Activated CD8-positive, alpha-beta memory T cell treated with anti-CD3 and anti-CD28 coated beads for 36 hours (primary cell): ENCODE data around the gene SPATA19. TPM values are rescaled to one million over a fixed set of nuclear protein-coding genes. Genes with fewer than 3 reads are reported as not detected.

Source experiments
- CTCF ChIA-PET: fragments of 350-600 bp; sonication (Branson Sonifier 250); formaldehyde crosslinking; loops from one replicate; lab custom pipeline; 2021; ENCODE audit warnings: antibody characterized with exemption; lab: Charles Lee
- POLR2A ChIA-PET: fragments of 350-600 bp; sonication (Branson Sonifier 250); formaldehyde crosslinking; loops from one replicate; lab custom pipeline; 2021; ENCODE audit warnings: antibody characterized with exemption; lab: Charles Lee
- total RNA-seq, 2 experiments: library from RNA; stranded (reverse); gene quantifications; one replicate each; pipeline ENCODE4 v1.2.3, GENCODE V29; 2021

Gene SPATA19
- total RNA-seq, 2 experiments from 2014 or later, result not detected

- ChIA-PET CTCF (no interaction called here), POLR2A (no interaction called here)
Measured at GRCh38 chr11:133841279-133842043, 3.9 kb downstream of the SPATA19 start.

- POLR2A ChIA-PET, result no interaction called here
Measured at GRCh38 chr11:133840479-133840941, 4.8 kb downstream of the SPATA19 start.

GRCh38 chr11:133835593-133836548 is 9.4 kb downstream of the SPATA19 start:
- ChIA-PET CTCF (interaction anchor here (1.1 to 2.0 kb wide), 3 partner anchors 10 to 702 kb away, joined by 4 to 10 read pairs (median 7); no protein-coding TSS in a partner anchor), POLR2A (no interaction called here)

More at GRCh38 chr11:133840479-133840941, 4.8 kb downstream of the SPATA19 start:
- CTCF ChIA-PET, result no interaction called here

GRCh38 chr11:133834682-133835592 is 10.4 kb downstream of the SPATA19 start:
- CTCF ChIA-PET, result interaction anchor here (1.1 to 2.0 kb wide), 3 partner anchors 9 to 701 kb away, joined by 4 to 10 read pairs (median 7); no protein-coding TSS in a partner anchor

GRCh38 chr11:133833898-133834681 is 11.2 kb downstream of the SPATA19 start:
- ChIA-PET CTCF (no interaction called here), POLR2A (no interaction called here)

More at GRCh38 chr11:133834682-133835592, 10.4 kb downstream of the SPATA19 start:
- POLR2A ChIA-PET, result no interaction called here

GRCh38 chr11:133832991-133833897 is 12.1 kb downstream of the SPATA19 start:
- POLR2A ChIA-PET, result no interaction called here

GRCh38 chr11:133832096-133832990 is 13.0 kb downstream of the SPATA19 start:
- POLR2A ChIA-PET, result no interaction called here
- CTCF ChIA-PET, result no interaction called here

More at GRCh38 chr11:133832991-133833897, 12.1 kb downstream of the SPATA19 start:
- CTCF ChIA-PET, result no interaction called here

GRCh38 chr11:133830931-133831907 is 14.1 kb downstream of the SPATA19 start:
- ChIA-PET POLR2A (no interaction called here), CTCF (interaction anchor here (1.0 kb wide), 1 partner anchor 745 kb away, joined by 4 read pairs; no protein-coding TSS in a partner anchor)

- ChIA-PET CTCF (no interaction called here), POLR2A (no interaction called here)
Measured at GRCh38 chr11:133829566-133829965, 15.7 kb downstream of the SPATA19 start.

- POLR2A ChIA-PET, result no interaction called here
- CTCF ChIA-PET, result no interaction called here
Measured at GRCh38 chr11:133828871-133829270, 16.4 kb downstream of the SPATA19 start.

GRCh38 chr11:133827556-133827955 is 17.8 kb downstream of the SPATA19 start:
- ChIA-PET CTCF (no interaction called here), POLR2A (no interaction called here)

GRCh38 chr11:133826866-133827265 is 18.4 kb downstream of the SPATA19 start:
- ChIA-PET POLR2A (no interaction called here), CTCF (no interaction called here)

- ChIA-PET CTCF (interaction anchor here (1.7 kb wide), 1 partner anchor 9 kb away, joined by 4 read pairs; no protein-coding TSS in a partner anchor), POLR2A (no interaction called here)
Measured at GRCh38 chr11:133825666-133826065, 19.6 kb downstream of the SPATA19 start.

GRCh38 chr11:133825156-133825555 is 20.2 kb downstream of the SPATA19 start:
- ChIA-PET CTCF (interaction anchor here (1.7 kb wide), 1 partner anchor 10 kb away, joined by 4 read pairs; no protein-coding TSS in a partner anchor), POLR2A (no interaction called here)

GRCh38 chr11:133824593-133824992 is 20.7 kb downstream of the SPATA19 start:
- POLR2A ChIA-PET, result no interaction called here
- CTCF ChIA-PET, result no interaction called here
